ENCODE data around the gene NKD1. TPM values are rescaled to one million over a fixed set of nuclear protein-coding genes. Genes with fewer than 3 reads are reported as not detected.

Gene NKD1
- total RNA-seq, 2 experiments from 2014 or later = 0.04 to 0.06 TPM

DNA sequence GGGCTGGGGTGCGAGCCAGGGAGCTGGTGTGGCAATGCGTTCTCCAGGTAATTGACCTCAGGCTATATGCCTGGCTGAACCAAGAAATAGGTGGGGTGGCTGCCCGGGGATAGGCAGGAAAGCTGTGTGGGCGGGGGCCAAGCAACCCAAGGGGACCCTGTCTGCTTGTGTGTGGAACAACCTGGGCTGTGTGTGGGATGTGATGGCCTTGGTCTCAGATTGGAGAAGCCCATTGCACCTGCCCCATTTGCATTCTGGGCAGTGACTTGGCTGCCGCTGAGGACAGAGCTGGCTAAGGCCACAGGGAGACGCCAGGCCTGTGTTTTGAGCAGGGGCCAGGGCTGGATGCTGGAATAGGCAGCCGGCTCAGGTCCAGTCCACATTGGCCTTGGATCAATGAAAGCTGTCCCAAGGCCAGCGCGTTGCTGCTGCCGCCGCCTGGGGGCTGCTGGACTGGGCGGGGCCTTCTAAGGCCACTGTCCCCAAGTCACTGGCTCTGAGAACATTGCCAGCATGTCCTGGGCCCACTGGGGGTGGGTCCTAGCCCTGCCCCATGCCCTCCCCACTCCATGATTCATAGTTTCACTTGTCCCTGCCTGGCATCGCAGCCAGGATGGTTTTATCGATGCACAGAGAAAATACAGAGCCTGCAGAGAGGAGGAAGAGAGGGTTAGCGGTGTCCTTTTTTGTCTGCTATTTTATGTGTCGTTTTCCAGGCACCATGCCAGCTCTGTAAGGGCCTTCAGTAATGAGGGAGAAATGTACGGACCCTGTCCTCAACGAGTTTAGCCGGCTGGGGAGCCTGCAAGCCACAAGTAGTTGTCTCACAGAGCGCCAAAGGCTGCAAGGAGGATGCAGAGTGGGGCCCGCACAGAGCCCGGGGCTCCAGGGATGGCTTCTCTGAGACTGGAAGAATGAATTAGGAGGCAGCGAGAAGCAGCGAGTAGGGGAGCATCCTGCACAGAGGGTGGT lies 43.9 kb downstream of the NKD1 start:
- intact Hi-C loops (cut with micrococcal nuclease; ENCODE audit: unreplicated experiment) = no loop called here
- BruUV-seq (replicated peaks) = no TSS peak
- POLR2A ChIA-PET = no interaction called here
- no peaks in the 10 kb centered on the region for H3K36me3 ChIP-seq (ENCODE audit: insufficient read depth, low read length)
- no peaks in the 10 kb centered on the region for H3K4me1 ChIP-seq (ENCODE audit: insufficient read depth, low read length, poor library complexity, severe bottlenecking)
- no peaks in the 10 kb centered on the region for H4K20me1 ChIP-seq (ENCODE audit: insufficient read depth, low read length)
- H3K4me3 ChIP-seq (ENCODE audit: low read depth, low read length, poor library complexity, severe bottlenecking) = no peak overlapping the region
- H3K27ac ChIP-seq (ENCODE audit: low read depth, low read length, poor library complexity, severe bottlenecking) = no peak overlapping the region
- H3K79me2 ChIP-seq (ENCODE audit: insufficient read depth, low read depth, low read length) = no peaks in the 10 kb centered on the region
- H2AFZ ChIP-seq (ENCODE audit: low read length) = no peak overlapping the region
- no peak for DNase-seq (ENCODE audit: low spot score)
- no peak overlapping the region for H3K4me2 ChIP-seq (ENCODE audit: low read length)
- H3K9me3 ChIP-seq (ENCODE audit: low read length) = no peaks in the 10 kb centered on the region
- CTCF ChIA-PET (ENCODE audit: unreplicated experiment) = no interaction called here
- no peak for TF ChIP-seq EZH2phosphoT487 (IDR thresholded peaks at IDR 0.05; ENCODE audit: borderline replicate concordance, low read depth, low read length)
- TF ChIP-seq, protein P1, sequence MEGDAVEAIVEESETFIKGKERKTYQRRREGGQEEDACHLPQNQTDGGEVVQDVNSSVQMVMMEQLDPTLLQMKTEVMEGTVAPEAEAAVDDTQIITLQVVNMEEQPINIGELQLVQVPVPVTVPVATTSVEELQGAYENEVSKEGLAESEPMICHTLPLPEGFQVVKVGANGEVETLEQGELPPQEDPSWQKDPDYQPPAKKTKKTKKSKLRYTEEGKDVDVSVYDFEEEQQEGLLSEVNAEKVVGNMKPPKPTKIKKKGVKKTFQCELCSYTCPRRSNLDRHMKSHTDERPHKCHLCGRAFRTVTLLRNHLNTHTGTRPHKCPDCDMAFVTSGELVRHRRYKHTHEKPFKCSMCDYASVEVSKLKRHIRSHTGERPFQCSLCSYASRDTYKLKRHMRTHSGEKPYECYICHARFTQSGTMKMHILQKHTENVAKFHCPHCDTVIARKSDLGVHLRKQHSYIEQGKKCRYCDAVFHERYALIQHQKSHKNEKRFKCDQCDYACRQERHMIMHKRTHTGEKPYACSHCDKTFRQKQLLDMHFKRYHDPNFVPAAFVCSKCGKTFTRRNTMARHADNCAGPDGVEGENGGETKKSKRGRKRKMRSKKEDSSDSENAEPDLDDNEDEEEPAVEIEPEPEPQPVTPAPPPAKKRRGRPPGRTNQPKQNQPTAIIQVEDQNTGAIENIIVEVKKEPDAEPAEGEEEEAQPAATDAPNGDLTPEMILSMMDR (conservative IDR thresholded peaks at IDR 0.05; ENCODE audit: low read length) = no peak
- no peaks in the 10 kb centered on the region for H3K9me2 ChIP-seq (ENCODE audit: insufficient read depth, low read length)

DNA sequence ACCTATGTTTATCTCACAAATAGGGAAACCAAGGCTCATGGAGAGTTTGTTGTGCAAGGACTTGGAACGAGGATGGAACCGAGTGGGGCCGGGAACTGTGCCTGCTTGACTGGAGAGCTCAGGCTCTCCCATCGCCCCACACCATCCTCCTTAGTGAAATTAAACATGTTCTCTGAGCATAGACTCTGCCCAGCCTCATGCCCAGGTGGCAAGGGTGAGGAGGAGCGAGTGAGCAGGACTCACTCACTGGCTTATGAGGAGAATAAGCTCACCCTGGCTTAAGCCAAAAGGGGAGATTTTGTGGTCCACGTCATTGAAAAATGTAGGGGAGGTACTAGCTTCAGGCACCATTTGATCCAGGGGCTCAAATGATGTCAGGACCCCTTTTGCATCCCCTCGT lies 44.8 kb downstream of the NKD1 start:
- TF ChIP-seq, protein P1 (conservative IDR thresholded peaks at IDR 0.05; ENCODE audit: low read length) = no peak
- TF ChIP-seq EZH2phosphoT487 (IDR thresholded peaks at IDR 0.05; ENCODE audit: borderline replicate concordance, low read depth, low read length) = no peak
- no peaks in the 10 kb centered on the region for H4K20me1 ChIP-seq (ENCODE audit: insufficient read depth, low read length)
- H3K79me2 ChIP-seq (ENCODE audit: insufficient read depth, low read depth, low read length) = no peaks in the 10 kb centered on the region
- no peaks in the 10 kb centered on the region for H3K9me3 ChIP-seq (ENCODE audit: low read length)
- no peak overlapping the region for H2AFZ ChIP-seq (ENCODE audit: low read length)
- no peak overlapping the region for H3K4me2 ChIP-seq (ENCODE audit: low read length)
- no peaks in the 10 kb centered on the region for H3K9me2 ChIP-seq (ENCODE audit: insufficient read depth, low read length)
- no peak overlapping the region for H3K27ac ChIP-seq (ENCODE audit: low read depth, low read length, poor library complexity, severe bottlenecking)
- no peak for DNase-seq (ENCODE audit: low spot score)
- CTCF ChIA-PET (ENCODE audit: unreplicated experiment) = no interaction called here
- H3K4me1 ChIP-seq (ENCODE audit: insufficient read depth, low read length, poor library complexity, severe bottlenecking) = no peaks in the 10 kb centered on the region
- H3K4me3 ChIP-seq (ENCODE audit: low read depth, low read length, poor library complexity, severe bottlenecking) = no peak overlapping the region
- no peaks in the 10 kb centered on the region for H3K36me3 ChIP-seq (ENCODE audit: insufficient read depth, low read length)
- intact Hi-C loops (cut with micrococcal nuclease; ENCODE audit: unreplicated experiment) = no loop called here
- BruUV-seq (replicated peaks) = no TSS peak
- POLR2A ChIA-PET = no interaction called here
